Measurements from ENCODE around the gene RAPGEF2. TPM values are rescaled to one million over a fixed set of nuclear protein-coding genes. Genes with fewer than 3 reads are reported as not detected.

The RAPGEF2 gene
- total and polyA plus RNA-seq, 2 experiments from 2014 or later: 8.4 to 79.3 TPM

DNA sequence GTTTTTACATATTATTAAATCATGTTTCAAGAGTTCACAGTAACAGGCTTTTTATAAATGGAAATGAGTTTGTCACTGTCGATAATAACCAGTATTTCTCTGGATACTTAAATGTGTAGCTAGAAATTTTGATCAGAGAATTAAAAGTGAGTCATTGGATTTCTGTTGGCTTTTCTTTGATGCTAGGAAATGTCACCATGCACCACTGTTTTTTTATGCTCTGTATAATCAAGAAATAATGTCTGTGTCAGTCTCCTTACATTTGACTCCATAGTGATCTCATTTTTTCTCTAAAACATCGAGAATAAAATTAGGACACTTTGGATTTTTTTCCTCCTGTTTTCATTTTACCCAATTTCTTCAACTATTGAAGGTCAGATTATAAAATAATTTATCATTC lies 234.2 kb downstream of the RAPGEF2 start:
- H3K36me3 ChIP-seq (replicated peaks; ENCODE audit: insufficient read depth, low read depth): no peaks in the 10 kb centered on the region
- TF ChIP-seq EZH2phosphoT487 (IDR thresholded peaks at IDR 0.05; ENCODE audit: low read depth, severe bottlenecking, unreplicated experiment) (no peak), EZH2 (IDR thresholded peaks at IDR 0.05; ENCODE audit: borderline replicate concordance) (no peak), CTCF (IDR thresholded peaks at IDR 0.05; ENCODE audit: poor library complexity) (no peak)
- H3K4me3 ChIP-seq: no peak overlapping the region

DNA sequence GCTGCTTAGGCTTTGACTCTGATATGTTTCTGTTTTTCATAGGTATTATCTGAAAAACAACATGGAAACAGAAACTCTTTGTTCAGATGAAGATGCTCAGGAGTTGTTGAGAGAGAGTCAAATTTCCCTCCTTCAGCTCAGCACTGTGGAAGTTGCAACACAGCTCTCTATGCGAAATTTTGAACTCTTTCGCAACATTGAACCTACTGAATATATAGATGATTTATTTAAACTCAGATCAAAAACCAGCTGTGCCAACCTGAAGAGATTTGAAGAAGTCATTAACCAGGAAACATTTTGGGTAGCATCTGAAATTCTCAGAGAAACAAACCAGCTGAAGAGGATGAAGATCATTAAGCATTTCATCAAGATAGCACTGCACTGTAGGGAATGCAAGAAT lies 238.6 kb downstream of the RAPGEF2 start:
- H3K4me3 ChIP-seq: no peak overlapping the region
- no peaks in the 10 kb centered on the region for H3K36me3 ChIP-seq (replicated peaks; ENCODE audit: insufficient read depth, low read depth)
- 77% methylated on average over 2 of the region's 2 CpGs for WGBS (ENCODE audit: low lambda C conversion rate, missing lambda C conversion rate)
- no peaks in the 10 kb centered on the region for H3K9me2 ChIP-seq (replicated peaks; ENCODE audit: insufficient read depth)
- no peaks in the 10 kb centered on the region for H3K4me1 ChIP-seq (ENCODE audit: insufficient read depth)
- DNase-seq (ENCODE audit: low spot score): no peak
- H3K79me2 ChIP-seq: no peaks in the 10 kb centered on the region
- H2AFZ ChIP-seq: no peak overlapping the region
- no peak overlapping the region for H3K4me2 ChIP-seq
- no peaks in the 10 kb centered on the region for H4K20me1 ChIP-seq (ENCODE audit: insufficient read depth, poor library complexity, severe bottlenecking)
- no peak overlapping the region for H3K27ac ChIP-seq
- H3K27me3 ChIP-seq: no peaks in the 10 kb centered on the region
- no peaks in the 10 kb centered on the region for H3K9me3 ChIP-seq (ENCODE audit: low read depth)
- TF ChIP-seq CTCF (IDR thresholded peaks at IDR 0.05; ENCODE audit: poor library complexity) (no peak), EZH2phosphoT487 (IDR thresholded peaks at IDR 0.05; ENCODE audit: low read depth, severe bottlenecking, unreplicated experiment) (no peak), EZH2 (IDR thresholded peaks at IDR 0.05; ENCODE audit: borderline replicate concordance) (no peak)

More for the DNA sequence above, 234.2 kb downstream of the RAPGEF2 start:
- Histone ChIP-seq H3K4me1 (ENCODE audit: insufficient read depth) (no peaks in the 10 kb centered on the region), H3K79me2 (no peaks in the 10 kb centered on the region), H2AFZ (no peak overlapping the region), H3K9me3 (ENCODE audit: low read depth) (no peaks in the 10 kb centered on the region), H3K9me2 (replicated peaks; ENCODE audit: insufficient read depth) (no peaks in the 10 kb centered on the region), H3K4me2 (no peak overlapping the region), H4K20me1 (ENCODE audit: insufficient read depth, poor library complexity, severe bottlenecking) (no peaks in the 10 kb centered on the region), H3K27me3 (no peaks in the 10 kb centered on the region), H3K27ac (no peak overlapping the region)
- no peak for DNase-seq (ENCODE audit: low spot score)
- WGBS (ENCODE audit: low lambda C conversion rate, missing lambda C conversion rate): 97% methylated on average over 2 of the region's 2 CpGs

DNA sequence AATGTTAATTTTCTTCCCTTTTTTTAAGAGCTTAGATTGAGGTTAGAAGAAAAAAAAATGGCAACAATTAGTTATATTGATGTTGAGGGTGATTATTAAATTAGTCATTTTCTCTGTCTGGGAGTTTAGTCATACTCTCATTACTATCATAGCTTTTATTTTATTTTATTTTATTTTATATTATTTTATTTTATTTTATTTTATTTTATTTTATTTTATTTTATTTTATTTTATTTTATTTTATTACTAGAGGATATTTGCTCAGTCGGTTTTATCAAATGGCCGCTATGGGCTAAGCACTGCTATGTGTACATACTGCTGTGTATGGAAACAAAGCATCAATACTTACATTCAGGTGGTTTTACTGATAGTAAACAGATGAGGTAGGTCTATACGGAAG lies 239.5 kb downstream of the RAPGEF2 start:
- Histone ChIP-seq H4K20me1 (ENCODE audit: insufficient read depth, poor library complexity, severe bottlenecking) (no peaks in the 10 kb centered on the region), H3K9me3 (ENCODE audit: low read depth) (no peaks in the 10 kb centered on the region), H3K27me3 (no peaks in the 10 kb centered on the region), H3K36me3 (replicated peaks; ENCODE audit: insufficient read depth, low read depth) (peaks cover 3% of the 10 kb centered on the region), H3K4me3 (no peak overlapping the region), H3K27ac (no peak overlapping the region), H3K9me2 (replicated peaks; ENCODE audit: insufficient read depth) (no peaks in the 10 kb centered on the region), H2AFZ (no peak overlapping the region), H3K4me1 (ENCODE audit: insufficient read depth) (no peaks in the 10 kb centered on the region), H3K79me2 (no peaks in the 10 kb centered on the region), H3K4me2 (no peak overlapping the region)
- WGBS (ENCODE audit: low lambda C conversion rate, missing lambda C conversion rate): 94% methylated on average over 3 of the region's 3 CpGs
- TF ChIP-seq EZH2phosphoT487 (IDR thresholded peaks at IDR 0.05; ENCODE audit: low read depth, severe bottlenecking, unreplicated experiment): no peak
- TF ChIP-seq CTCF (IDR thresholded peaks at IDR 0.05; ENCODE audit: poor library complexity): no peak
- no peak for TF ChIP-seq EZH2 (IDR thresholded peaks at IDR 0.05; ENCODE audit: borderline replicate concordance)
- no peak for DNase-seq (ENCODE audit: low spot score)

DNA sequence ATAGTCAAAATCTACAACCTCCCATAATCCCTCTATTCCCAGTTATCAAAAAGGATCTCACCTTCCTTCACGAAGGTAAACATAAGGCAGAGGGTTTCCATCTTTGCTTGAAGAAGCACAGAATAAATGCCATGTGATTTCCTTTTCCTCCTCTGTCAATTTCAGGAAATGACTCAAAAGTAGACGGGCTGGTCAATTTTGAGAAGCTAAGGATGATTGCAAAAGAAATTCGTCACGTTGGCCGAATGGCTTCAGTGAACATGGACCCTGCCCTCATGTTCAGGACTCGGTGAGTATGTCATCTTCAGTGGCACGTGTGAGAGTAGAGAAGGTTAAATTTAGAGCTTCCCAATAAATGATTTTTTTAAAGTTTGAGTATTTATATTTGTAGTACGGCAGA lies 240.2 kb downstream of the RAPGEF2 start:
- Histone ChIP-seq H3K4me2 (no peak overlapping the region), H3K79me2 (no peaks in the 10 kb centered on the region), H3K9me3 (ENCODE audit: low read depth) (no peaks in the 10 kb centered on the region), H3K4me3 (no peak overlapping the region), H3K4me1 (ENCODE audit: insufficient read depth) (no peaks in the 10 kb centered on the region), H3K9me2 (replicated peaks; ENCODE audit: insufficient read depth) (no peaks in the 10 kb centered on the region), H4K20me1 (ENCODE audit: insufficient read depth, poor library complexity, severe bottlenecking) (no peaks in the 10 kb centered on the region), H2AFZ (no peak overlapping the region), H3K27ac (no peak overlapping the region), H3K27me3 (no peaks in the 10 kb centered on the region), H3K36me3 (replicated peaks; ENCODE audit: insufficient read depth, low read depth) (peaks cover 3% of the 10 kb centered on the region)
- DNase-seq (ENCODE audit: low spot score): no peak
- TF ChIP-seq EZH2phosphoT487 (IDR thresholded peaks at IDR 0.05; ENCODE audit: low read depth, severe bottlenecking, unreplicated experiment) (no peak), CTCF (IDR thresholded peaks at IDR 0.05; ENCODE audit: poor library complexity) (no peak), EZH2 (IDR thresholded peaks at IDR 0.05; ENCODE audit: borderline replicate concordance) (no peak)
- 96% methylated on average over 8 of the region's 8 CpGs for WGBS (ENCODE audit: low lambda C conversion rate, missing lambda C conversion rate)

All from hepatocyte (in vitro differentiated cells).